ENCODE results near the gene EFCC1.

Gene EFCC1

DNA sequence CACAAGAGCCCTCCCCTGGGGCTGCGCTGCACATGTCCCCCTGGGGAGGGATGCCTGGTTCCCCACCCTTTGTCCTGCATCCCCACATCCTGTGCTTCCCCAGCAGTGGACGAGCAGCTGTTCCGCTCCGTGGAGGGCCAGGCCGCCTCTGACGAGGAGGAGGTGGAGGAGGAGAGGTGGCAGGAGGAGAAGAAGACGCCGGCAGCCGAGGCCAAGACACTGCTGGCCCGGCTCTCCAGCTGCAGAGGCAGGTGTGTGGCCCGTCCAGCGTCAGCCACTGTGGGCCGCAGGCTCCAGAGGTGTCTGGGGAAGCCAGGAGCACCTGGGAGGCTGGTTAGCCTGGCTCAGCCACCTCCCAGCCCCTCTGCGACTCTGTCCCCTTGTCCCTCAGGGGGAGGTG is 31.6 kb downstream of the EFCC1 start:
- DNase-seq (ENCODE audit: low read depth in 2 of 2) = no peak

DNA sequence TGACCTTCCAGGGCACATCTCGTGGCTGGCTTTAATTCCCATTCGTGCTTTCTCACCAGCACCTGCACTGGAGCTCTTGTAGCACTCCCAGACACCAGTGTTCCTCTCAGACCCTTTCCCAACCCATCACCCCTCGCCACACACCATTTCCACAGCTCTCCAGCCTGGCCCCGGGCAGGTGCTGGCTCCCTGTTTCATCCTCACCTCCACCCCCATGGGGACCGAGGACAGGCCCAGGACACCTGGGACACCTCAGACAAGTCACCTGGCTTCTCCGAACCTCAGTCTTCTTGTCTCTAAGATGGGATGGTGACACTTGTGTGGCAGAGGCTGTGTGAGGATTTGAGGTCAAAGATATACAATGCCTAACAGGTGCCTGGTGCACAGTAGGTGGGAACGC is 32.0 kb downstream of the EFCC1 start:
- DNase-seq (ENCODE audit: low read depth in 2 of 2) = no peak

DNA sequence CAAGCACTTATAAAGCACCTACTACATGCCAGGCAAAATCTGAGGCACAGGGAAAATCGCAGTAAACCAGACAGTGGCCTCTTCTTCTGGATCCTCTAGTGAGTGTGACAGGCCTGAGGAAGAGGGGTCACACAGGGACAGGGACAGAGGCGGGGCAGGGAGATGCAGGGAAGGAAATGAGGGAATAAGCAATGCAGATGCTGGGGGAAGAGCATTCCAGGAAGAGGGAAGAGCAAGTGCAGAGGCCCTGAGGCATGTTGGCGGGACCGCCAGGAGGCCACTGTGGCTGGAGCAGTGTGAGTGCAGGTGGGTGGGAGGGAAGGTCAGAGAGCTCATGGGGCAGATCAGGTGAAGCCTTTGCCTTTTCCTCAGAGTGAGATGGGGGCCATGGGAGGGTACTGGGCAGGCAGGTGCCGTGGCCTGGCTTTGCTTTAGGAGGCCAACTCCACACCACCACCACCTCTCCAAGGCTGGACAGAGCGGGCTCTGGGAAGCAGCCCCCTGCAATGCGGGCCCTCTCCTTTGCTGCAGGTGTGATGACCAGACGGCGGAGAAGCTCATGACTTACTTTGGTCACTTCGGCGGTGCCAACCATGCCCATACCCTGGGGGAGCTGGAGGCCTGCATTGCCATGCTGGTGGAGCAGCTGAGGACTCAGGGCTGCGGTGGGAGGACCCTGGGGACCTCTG is 32.7 kb downstream of the EFCC1 start:
- no peak for DNase-seq (ENCODE audit: low read depth in 2 of 2)

DNA sequence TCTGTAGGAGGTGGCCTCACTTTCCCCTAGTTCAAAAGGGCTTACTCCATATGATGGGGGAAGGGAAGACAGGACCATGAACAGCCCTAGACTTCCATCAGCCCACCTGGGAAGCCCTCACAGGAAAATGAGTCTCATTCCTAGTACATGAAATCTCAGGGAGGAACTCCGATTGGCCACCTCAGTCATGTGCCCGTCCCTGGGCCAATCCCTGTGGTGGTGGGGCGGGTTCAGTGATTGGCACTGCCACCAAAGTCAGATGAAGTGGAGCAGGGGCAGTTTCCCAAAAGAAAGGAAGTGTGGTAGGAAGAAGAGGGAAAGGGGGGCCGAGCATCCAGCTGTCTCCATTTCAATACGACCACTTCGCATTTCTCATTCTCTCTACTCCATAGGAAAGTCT is 33.5 kb downstream of the EFCC1 start:
- DNase-seq (ENCODE audit: low read depth in 2 of 2) = no peak

DNA sequence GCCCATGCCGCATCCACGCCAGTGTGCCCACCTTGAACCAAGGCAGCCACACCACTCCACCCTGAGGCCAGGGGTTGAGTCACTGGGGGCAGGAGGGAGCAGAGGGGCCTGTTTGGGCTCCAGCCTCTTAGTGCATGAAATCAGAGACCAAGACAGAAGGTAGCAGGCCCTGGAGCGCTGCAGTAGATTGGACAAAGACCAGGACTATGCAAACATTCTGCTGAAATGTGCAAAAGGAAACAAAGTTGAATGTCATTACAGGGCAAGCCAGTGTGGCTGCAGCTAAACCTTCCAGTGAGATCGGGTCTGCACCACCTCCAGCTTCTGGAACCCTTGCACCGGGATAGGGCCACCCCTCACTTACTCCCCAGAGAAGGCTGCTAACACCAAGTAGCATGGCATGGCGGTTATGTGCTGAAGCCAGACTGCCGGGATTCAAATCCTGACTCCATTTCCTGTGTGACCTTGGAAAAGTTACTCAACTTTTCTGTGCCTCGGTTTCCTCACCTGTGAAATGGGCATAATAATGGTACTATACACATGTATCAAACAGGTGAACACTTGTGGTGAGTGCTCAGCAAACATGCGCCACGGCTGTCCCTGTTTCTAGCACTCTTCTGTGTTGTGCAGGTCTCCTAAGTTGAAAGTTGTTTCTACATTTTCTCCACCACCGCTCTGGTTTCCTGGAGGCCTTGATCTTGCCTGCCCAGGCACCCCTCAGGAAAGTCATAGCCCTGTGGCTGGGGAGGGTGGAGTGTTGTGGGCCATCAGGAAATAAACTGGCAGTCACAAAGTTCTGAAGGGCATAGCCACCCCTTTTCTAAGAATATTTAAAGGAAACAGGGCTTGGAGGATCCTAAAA is 34.5 kb downstream of the EFCC1 start:
- DNase-seq (ENCODE audit: low read depth in 2 of 2) = no peak

DNA sequence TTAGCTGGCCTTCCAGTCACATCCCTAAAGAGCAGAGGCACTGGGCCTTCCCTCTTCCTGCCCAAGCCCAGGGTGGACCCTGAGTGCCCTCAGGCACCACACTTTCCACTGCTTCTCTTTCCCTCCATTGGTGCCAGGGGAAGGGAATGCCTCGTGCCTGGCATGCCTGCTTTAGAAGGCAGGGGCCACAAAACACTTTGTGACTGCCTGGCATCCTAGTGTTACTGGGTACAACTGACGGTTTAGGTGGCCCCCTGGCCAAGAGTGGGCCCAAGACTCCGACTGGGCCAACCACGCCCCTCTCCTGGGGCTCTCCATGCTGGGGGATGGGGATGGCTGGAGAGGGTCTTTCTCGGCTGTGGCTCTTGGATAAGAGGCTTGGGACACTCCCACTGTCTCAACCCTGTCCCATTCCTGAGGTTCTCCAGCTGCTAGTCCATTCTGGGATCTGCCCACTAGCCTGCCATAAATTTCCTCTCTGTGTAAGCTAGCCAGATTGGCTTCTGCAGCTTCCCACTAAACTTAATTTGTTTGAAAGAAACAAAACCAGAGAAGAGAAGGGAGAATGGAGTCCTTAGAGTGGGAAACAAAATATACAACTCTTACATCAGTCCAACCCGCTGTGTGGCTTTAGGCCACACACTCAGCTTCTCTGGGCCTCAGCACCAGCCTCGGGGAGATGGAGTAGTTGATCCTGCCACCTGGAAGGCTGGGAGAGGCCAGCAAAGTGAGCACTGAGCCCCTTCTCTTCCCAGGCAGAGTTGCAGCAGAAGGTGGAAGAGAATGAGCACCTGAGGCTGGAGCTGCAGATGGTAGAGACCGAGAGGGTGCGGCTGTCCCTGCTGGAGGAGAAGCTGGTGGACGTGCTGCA is 35.4 kb downstream of the EFCC1 start:
- DNase-seq (ENCODE audit: low read depth in 2 of 2) = no peak

DNA sequence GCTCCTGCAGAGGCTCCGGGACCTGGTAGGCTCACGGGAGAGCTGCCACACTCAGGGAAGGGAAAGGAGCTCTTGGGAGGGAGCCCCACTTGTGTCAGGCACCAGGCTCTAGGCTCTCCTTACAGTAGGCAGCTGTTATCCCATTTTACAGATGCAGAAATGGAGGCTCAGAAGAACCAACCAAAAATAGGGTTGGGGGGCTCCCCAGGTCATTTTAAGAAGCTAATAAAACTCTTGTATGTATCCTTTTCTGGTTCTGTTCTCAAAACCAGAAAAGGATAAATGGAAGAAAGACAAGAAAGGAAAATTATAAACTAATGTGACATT is 36.0 kb downstream of the EFCC1 start:
- no peak for DNase-seq (ENCODE audit: low read depth in 2 of 2)

DNA sequence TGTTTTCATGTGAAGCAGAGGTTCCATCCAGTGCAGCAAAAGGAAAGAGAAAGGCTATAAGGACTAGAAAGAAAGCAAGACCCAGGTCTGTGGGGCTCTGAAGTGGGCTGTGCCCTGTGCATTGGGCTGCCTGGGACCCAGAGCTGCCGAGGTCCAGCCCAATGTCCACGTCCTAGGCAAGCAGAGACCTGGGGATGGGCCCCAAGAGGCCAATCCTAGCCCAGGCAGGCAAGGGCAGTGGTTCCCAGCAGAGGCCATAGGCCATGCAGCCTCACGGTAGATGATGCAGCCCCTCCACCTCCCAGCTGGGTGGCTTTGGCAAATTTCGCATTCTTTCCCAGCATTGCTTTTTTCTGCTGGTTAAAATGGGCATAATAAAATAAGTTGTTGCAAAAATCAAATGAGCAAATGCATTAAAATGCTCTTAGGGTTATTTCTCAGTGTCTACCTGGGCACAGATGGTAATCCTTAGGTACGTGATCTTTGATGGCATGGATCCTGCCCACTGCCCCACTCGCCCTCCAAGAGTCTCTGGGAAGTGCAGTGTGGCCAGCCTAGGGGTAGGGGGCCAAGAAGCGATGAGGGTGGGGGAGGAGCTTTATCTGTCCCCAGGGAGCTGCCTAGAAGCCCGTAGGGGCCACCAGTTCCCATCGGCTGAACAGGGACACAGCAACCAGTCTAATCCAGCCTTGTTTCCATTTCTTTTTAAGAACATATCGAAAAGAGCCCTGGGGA is 37.2 kb downstream of the EFCC1 start:
- no peak for DNase-seq (ENCODE audit: low read depth in 2 of 2)

DNA sequence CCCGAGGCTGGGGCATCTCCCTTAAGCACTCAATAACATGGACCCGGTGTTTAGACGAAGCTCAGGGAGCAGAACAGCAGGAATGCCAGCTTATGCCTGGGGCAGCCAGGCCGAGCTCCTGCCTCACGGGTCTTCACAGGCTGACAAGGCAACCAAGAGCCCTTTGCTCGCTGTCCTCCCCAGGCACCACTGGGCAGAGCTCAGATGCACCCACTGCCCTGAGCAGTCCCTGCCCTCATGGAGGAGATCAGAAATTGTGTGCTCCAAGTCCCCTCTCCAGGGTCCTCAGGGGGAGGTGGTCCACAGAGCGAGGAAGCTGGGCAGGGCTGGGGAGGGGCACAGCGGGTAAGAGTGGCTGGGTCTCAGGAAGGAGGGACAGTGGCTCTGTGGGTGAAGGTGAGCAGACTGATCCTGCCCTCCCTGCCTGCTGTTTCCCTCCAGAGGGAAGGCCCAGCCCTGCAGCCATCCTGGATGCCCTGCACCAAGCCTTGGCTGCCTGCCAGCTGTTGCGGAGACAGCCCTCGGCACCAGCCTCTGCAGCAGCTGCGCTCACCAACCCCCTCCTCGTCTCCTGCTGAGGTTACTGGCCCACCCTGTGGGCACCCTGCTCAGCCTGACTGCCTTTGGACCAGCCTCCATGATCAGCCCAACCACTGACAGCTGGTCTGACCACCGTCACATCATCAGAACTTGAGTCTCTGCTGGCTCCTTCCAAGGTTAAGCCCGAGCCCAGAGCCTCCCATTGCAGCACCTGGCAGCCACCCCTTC is 38.4 kb downstream of the EFCC1 start:
- no peak for DNase-seq (ENCODE audit: low read depth in 2 of 2)

DNA sequence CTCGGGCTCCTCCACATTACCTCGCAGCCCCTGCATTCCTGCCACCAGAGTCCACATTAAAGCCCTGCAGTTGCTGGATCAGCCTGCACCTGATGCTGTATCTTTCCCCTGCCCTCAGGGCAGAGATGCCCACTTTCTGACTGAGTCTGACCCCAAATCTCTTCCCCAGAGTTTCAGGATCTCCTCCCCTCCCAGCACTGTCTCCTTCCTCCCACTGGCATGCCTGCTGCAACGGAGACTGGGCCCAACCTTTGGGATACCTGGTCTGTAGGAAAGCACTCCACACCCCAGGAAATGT is 38.9 kb downstream of the EFCC1 start:
- DNase-seq (ENCODE audit: low read depth in 2 of 2) = no peak

DNA sequence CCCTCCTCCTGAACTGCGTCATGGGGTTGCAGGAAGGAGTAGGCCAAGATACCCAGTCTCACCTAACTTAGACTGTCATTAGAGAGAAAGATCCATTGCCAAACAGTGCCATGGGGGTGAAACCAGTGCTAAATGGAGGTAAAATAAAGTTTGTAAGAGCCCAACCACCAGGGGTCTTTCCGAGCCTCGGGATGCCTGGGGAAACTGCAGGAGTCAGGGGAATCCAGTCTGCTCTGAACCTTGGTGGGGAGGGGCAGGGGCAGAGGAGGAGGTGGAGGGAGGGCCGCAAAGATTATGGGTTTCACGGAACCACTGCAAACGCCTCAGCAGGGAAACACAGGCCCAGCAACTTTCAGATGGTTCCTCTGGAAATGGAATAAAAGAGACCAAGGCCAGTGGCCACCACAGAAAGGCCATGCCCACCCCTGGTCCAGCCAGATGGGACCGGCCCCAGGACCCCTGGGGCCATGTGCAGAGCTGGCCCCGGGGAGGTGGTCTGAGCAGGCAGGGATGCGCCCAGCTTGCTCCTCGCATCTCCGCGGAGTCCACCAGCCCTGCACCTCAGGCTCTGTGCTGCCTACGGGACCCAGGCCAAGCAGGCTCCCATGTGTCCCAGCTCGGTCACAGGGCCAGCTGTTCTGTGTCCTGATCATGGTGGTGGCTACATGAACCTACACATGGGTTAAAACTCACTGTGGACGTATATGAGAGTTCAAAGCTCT is 39.6 kb downstream of the EFCC1 start:
- no peak for DNase-seq (ENCODE audit: low read depth in 2 of 2)

DNA sequence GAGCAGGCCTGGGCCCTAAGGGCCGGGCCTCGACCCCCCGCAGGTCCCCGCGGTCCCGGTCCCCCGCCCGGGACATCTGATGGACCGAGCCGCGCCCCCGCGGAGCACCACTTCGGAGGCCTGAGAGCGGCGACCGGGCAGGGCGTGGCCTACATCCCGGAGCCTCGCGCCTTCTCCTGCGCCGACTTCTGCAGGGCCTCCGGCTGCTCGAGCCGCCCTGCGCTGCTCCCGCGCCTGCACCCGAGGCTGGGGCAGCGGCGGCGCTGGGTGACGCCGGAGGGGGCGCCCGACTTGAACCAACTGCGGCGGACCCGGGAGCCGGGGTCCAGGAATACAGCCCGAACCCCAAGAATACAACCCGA is 44.6 kb downstream of the EFCC1 start:
- no peak for DNase-seq (ENCODE audit: low read depth in 2 of 2)

DNA sequence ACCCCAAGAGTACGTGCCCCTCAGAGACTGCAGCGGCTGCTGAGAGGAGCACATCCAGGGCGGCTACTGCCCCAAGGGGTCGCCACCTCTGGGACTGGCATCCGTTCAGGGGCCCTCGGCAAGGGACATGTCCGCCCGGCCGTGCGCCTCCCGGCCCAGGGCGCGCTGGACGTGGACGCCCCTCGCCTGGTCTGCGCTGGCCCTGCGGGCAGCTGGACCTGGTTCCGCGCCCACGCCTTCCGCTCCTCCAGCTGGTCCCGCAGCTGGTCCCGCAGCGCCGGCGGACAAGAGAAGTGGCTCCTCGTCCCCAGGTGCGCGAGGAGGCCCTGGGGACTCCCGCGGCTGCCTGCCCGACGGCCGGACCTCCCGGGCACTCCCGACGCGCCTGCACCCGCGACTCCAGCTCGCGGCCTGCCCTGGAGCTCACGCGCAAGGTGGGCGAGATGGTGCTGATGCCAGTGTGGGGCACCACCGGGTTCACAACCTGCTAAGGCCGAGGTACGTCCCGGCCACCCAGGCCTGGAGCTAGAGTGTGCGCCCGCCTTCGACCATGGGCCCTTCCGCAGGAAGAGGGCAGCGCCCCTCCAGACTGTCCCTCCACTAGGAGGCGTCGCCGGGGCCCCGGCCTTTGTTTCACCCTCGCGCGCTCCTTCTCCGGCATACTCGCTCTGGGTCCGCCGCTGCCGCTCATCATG is 45.1 kb downstream of the EFCC1 start:
- DNase-seq (ENCODE audit: low read depth in 2 of 2) = no peak

DNA sequence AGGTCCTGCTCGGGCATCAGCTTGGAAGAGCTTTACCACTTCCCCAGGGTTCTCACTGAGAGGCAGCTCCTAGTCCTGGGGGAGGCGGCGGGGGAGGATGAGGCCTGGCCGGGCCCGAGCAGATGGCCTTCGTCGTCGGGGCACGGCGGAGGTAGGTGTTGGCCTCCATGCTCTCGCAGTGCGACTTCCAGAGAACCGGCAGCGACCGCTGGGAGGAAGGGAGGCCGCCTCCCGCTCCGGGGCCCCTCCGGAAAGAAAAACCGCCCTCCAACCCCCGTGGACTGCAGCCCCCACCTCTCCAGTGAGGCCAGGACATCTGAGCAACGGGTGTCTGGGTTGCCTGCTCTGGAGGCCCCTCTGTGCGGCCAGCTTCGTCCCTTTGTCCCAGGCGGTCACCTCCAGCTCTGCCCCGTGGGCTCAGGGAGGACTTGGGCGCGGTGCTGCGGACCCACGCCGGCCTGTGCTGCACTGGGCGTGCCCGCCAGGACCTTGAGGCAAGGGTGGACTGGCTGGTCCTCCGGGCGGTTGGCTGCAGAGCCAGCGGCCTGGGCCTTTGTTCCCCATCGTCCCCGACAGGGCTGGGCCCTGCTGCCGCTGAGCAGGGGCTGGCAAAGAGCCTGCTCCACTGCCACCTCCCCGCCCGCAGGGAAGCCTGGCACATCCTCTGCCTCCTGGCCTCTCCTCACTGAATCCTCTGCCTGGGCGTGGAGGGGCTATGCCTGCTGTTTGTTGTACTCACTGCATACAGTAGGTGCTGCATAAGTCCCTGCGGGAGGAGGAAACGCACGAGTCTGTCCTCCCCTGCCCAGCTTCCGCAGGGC is 45.8 kb downstream of the EFCC1 start:
- DNase-seq (ENCODE audit: low read depth in 2 of 2) = no peak

DNA sequence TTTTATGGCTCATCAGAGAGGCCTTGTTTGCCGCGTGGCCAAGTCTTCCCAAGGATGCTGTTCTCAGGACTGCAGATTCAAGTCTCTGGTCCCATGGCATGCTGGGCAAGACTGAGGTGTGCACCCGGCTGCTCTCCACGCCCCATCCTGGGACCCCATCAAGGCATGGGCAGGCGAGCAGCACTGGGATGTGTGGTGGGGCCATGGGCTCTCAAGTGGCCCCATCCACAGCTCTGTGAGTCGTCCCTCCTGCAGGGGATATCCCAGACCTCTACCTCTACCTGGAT is 46.4 kb downstream of the EFCC1 start:
- DNase-seq (ENCODE audit: low read depth in 2 of 2) = no peak

DNA sequence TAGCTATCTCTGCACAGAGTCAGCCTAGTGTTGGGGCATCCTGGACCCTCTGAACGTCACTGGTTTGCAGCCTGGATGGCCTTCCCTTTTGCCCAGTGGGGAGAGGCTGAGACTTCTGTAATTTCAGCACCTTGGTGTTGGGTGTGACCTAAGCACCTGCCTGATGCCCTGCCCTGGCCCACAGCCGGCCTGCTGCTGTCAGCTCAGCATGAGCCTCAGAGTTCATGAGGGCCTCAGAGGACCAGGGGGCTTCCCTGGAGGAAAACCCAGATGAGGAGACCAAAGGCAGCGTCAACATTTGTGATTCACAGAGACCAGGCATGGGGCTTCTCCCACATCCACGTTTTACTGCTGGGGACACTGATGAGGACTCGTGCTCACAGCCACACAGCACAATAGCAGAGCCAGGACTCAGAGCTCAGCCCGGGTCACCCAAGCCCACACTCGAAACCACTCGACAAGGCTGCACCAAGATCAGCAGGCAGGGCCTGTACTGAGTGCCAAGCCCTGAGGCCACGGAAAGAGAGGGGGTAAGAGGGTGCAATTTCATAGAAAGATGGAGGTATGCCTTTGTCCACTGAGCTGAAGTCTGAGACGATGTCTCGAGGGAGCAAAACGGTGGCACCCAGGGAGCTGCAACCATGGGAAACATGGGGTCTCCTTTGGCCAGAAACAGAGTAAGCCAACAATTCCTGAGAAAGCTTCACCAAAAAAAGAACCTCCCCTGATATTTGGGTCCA is 49.6 kb downstream of the EFCC1 start:
- no peak for DNase-seq (ENCODE audit: low read depth in 2 of 2)

DNA sequence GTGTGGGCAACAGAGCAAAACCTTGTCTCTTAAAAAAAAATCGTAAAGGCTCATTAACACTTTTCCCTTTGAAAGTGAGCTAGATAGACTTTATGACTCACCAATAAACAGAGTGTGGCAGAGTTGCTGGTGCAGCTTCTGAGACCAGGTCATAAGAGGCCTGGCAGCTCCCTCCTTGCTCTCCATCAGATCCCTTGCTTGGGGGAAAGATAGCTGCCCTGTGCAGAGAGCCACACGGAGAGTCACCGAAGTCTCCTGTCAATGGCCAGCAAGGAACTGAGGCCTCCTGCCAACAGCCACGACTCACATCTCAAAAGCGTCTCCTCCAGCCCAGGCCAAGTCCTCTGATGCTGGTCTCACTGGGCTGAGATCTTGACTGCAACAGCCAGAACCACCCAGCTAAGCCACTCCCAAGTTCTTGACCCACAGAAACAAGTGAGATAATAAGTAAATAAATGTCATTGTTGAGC is 50.8 kb downstream of the EFCC1 start:
- DNase-seq (ENCODE audit: low read depth in 2 of 2) = no peak

DNA sequence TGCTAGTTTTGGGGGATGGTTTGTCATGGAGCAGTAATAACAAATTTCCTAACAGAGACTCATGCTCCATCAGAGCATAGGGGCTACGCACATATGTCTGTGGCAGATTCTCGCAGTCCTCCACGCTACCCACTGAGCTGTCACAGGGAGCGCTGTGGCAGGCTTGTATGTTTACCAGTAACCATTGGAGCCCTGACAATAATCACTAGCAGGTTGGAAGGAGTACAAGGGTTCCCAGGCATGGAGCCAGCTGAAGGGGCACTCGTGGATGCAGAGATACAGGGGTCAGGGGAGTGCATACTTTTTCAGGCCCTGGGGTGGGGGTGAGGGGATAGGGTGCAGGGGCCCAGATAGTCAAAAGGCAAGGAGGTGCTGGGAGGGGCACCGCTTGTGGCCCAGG is 51.6 kb downstream of the EFCC1 start:
- DNase-seq (ENCODE audit: low read depth in 2 of 2) = no peak

Data from stimulated activated CD8-positive, alpha-beta memory T cell treated with anti-CD3 and anti-CD28 coated beads, Interleukin-2, amount 100 ng/mL, for 1 hour (primary cell).